ENCODE measurements around the gene ACER2.

The ACER2 gene

GRCh38 chr9:19481971-19482404 lies 73.2 kb downstream of the ACER2 start:
- DNase-seq (ENCODE audit: low read depth in 1 of 2, low spot score in 1 of 2) = no peak

DNA sequence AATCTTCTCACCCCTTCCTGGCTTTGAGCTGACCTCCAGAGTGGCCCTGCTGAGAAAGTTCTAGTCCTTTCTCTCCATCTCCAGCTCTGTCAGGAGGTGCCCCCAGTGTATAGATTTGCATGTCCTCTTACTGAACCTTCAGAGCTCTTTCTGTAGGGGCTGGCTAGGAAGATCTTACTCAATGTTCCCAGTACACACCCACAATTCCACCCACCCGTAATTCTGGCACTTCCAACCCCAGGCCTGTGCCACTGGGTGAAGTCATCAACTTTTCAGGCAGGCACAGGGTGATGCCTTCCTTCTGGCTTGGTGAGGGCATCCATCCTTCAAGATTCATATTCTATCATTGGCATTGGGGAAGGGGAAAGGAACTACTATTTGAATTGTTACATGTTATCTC lies 75.9 kb downstream of the ACER2 start:
- no peak for DNase-seq (ENCODE audit: low read depth in 1 of 2, low spot score in 1 of 2)

DNA sequence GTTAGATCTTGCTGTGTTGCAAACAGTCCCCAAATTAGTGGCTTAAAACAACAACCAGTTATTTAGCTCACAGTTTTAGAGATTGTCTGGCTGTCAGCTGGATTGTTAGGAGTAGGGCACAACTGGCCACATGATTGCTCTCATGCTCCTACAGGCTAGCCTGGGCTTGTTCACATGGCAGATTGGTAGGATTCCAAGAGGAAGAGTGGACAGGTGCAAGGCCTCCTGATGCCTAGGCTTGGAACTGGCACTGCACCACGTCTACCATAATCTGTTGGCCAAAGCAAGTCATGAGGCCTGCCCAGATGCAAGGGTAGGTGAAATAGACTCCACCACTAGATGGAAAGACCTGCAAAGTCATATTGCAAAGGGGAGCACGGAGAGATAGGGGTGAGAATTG lies 76.4 kb downstream of the ACER2 start:
- no peak for DNase-seq (ENCODE audit: low read depth in 1 of 2, low spot score in 1 of 2)

DNA sequence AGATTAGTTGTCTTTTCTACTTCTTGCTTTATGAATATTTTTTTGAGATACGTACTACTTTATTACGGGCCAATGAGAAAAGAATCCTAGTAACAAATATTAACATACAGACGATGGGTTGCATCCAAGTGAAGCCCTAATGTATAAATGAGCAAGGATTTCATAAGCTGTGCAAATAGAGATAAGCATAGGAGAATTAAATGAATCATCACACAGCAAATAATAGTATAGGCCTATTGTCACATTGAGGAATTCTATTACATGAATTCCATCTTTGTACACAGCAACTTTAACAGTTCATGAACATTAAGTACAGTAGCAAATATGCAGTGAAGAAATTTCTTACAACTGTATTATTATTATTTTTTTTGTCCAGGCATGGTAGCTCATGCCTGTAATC lies 78.0 kb downstream of the ACER2 start:
- no peak for DNase-seq (ENCODE audit: low read depth in 1 of 2, low spot score in 1 of 2)

DNA sequence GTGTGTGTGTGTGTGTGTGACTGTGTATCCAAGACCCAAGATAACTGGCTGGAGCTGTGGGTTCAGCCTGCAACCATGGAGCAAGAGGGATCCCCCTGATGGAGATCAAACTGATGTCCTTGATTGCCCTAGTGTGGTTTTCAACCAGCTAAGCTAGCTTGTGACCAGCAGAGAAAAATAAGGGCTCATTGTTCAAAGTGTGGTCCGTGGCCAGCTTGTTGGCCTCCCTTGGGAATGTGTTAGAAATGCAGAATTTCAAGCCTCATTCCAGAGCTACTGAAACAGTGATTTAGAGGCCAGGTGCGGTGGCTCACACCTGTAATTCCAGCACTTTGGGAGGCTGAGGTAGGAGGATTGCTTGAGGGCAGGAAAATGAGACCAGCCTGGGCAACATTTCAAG lies 79.9 kb downstream of the ACER2 start:
- DNase-seq (ENCODE audit: low read depth in 1 of 2, low spot score in 1 of 2) = no peak

- no peak for DNase-seq (ENCODE audit: low read depth in 1 of 2, low spot score in 1 of 2)
Observed at GRCh38 chr9:19490269-19490668, 81.5 kb downstream of the ACER2 start.

DNA sequence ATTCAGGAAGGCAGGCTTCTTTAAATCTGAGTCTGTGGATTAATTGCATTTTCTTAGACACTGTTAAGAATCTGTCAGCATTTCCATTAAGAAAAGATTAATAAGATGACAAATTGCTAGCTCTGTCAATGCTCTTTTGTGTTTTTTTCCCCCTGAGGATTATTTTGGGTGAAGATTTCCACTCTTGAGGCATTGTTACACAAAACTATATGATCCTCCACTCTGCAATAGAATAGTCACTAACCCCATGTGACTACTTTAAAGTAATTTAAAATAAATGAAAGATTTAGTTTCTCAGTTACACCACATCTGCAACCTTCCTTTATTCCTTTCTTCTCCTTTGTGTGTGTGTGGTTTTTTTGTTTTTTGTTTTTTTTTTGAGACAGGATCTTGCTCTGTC lies 82.0 kb downstream of the ACER2 start:
- no peak for DNase-seq (ENCODE audit: low read depth in 1 of 2, low spot score in 1 of 2)

GRCh38 chr9:19492775-19493173 lies 84.0 kb downstream of the ACER2 start:
- no peak for DNase-seq (ENCODE audit: low read depth in 1 of 2, low spot score in 1 of 2)

DNA sequence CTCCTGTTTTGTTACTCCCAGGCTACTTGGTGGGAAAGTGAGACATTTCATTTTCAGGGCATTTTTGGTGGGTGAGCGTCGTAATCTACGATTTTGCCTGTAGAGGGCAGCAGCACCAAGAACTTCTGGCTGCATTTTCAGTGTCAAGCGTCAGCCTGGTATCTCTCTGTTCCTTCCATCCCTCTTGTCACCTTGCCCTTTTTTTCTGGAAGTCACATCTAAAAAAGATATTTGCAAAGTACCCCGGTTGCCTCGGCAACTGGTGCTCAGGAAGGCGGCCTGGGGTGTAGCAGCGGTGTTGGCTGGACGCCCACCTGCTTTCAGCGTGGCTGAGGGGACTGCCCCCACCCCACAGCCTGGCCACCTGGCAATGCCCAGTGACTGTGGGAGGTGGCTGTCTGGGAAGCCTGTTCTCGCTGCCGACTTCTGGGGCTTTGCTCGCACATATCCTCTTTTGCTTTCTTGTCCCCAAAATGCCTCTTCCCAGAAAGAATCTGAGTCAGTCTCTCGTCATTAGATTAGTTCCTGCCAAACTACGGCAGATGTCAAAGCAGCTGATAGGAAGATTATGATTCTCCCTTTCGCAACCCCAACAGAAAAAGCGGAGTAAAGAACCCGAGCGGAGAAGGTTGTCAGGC lies 84.5 kb downstream of the ACER2 start:
- DNase-seq (ENCODE audit: low read depth in 1 of 2, low spot score in 1 of 2) = peak in 1 of 2 donors; percentile 10

- DNase-seq (ENCODE audit: low read depth in 1 of 2, low spot score in 1 of 2) = no peak
Observed at GRCh38 chr9:19493876-19494275, 85.1 kb downstream of the ACER2 start.

- DNase-seq (ENCODE audit: low read depth in 1 of 2, low spot score in 1 of 2) = no peak
Observed at GRCh38 chr9:19495186-19496028, 86.6 kb downstream of the ACER2 start.

- no peak for DNase-seq (ENCODE audit: low read depth in 1 of 2, low spot score in 1 of 2)
Observed at GRCh38 chr9:19496321-19497050, 87.7 kb downstream of the ACER2 start.

GRCh38 chr9:19497276-19497675 lies 88.5 kb downstream of the ACER2 start:
- DNase-seq (ENCODE audit: low read depth in 1 of 2, low spot score in 1 of 2) = no peak

DNA sequence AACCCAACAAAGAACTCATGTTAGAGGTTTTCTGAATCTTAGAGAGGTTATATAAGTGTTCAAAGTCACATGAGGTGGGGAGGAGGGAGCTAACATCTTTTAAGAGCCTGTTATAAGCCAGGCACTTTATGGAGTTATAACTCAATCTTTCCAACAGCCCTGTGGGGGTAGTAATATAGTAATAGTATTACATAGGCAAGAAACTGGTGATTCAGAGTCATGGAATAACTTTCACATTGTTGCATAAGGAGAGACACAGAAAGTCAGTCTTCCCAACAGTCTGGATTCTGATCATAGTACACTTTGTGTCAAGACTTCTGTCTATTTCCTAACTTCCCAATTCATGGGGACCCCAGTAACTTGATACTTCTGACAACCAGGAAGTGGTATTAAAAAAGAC lies 89.2 kb downstream of the ACER2 start:
- DNase-seq (ENCODE audit: low read depth in 1 of 2, low spot score in 1 of 2) = no peak
